AG04450 (cell line): ENCODE data around the gene SRP14. TPM values are rescaled to one million over a fixed set of nuclear protein-coding genes. Genes with fewer than 3 reads are reported as not detected.

Experiments used
- CTCF ChIA-PET: fragments of 300-600, 350-600 bp; formaldehyde crosslinking; extraction: SDS; loops from one replicate; lab custom pipeline; 2022; ENCODE audit warnings: antibody characterized with exemption, inconsistent platforms; lab: Charles Lee
- POLR2A ChIA-PET: fragments of 350-600 bp; formaldehyde crosslinking; extraction: SDS; loops from one replicate; lab custom pipeline; 2021; ENCODE audit warnings: antibody characterized with exemption, inconsistent platforms; lab: Yijun Ruan, JAX
- DNase-seq: peaks from one replicate; pipeline ENCODE4 v3.0.0-alpha.2; 2011; ENCODE audit warnings: low read depth, low spot score
- H3K27ac ChIP-seq: one replicate; pipeline ENCODE4 v1.5.1; 2012; ENCODE audit warnings: low read depth, low read length, control low read depth
- H3K27me3 ChIP-seq: one replicate; pipeline ENCODE4 v1.6.0; 2012; ENCODE audit warnings: low read length; ENCODE audit not compliant: control insufficient read depth, insufficient read depth
- H3K4me3 ChIP-seq: 2 replicates; pipeline ENCODE4 v1.5.1; 2011; ENCODE audit warnings: mild to moderate bottlenecking, low read depth, low read length, control low read depth
- H3K9me3 ChIP-seq: 2 replicates; pipeline ENCODE4 v1.5.1; 2012; ENCODE audit warnings: low read length; ENCODE audit not compliant: control insufficient read depth, insufficient read depth
- polyA plus RNA-seq: library from polyadenylated mRNA; depleted of rRNA; stranded (reverse); fragments of >200 nt; gene quantifications from 2 replicates; pipeline ENCODE4 v1.2.3, GENCODE V29; 2011
- TF ChIP-seq, protein P1 (sequence below): IDR thresholded peaks from 2 replicates; pipeline ENCODE4 v1.5.1; 2011; ENCODE audit warnings: low read depth, low read length, control low read depth, inconsistent platforms

The SRP14 gene
- polyA plus RNA-seq, 1 experiment: 559 TPM

GRCh38 chr15:40070608-40071218 lies 31.7 kb upstream of the SRP14 start:
- H3K9me3 ChIP-seq: no peaks in the 10 kb centered on the region; the same call in 1 of the 2 replicates
- ChIA-PET CTCF (interaction anchor here (1.6 kb wide), 1 partner anchor 34 kb away, joined by 5 read pairs; no protein-coding TSS in a partner anchor), POLR2A (no interaction called here)
- no peaks in the 10 kb centered on the region for H3K27me3 ChIP-seq
- H3K27ac ChIP-seq: no peak overlapping the region
- no peak overlapping the region for H3K4me3 ChIP-seq
- DNase-seq: no peak
- TF ChIP-seq, protein P1, sequence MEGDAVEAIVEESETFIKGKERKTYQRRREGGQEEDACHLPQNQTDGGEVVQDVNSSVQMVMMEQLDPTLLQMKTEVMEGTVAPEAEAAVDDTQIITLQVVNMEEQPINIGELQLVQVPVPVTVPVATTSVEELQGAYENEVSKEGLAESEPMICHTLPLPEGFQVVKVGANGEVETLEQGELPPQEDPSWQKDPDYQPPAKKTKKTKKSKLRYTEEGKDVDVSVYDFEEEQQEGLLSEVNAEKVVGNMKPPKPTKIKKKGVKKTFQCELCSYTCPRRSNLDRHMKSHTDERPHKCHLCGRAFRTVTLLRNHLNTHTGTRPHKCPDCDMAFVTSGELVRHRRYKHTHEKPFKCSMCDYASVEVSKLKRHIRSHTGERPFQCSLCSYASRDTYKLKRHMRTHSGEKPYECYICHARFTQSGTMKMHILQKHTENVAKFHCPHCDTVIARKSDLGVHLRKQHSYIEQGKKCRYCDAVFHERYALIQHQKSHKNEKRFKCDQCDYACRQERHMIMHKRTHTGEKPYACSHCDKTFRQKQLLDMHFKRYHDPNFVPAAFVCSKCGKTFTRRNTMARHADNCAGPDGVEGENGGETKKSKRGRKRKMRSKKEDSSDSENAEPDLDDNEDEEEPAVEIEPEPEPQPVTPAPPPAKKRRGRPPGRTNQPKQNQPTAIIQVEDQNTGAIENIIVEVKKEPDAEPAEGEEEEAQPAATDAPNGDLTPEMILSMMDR: no peak

- no peak for DNase-seq
- H3K27ac ChIP-seq: no peak overlapping the region
Measured at GRCh38 chr15:40070166-40070557, 31.2 kb upstream of the SRP14 start.

GRCh38 chr15:40069178-40070165 lies 30.5 kb upstream of the SRP14 start:
- DNase-seq: no peak
- POLR2A ChIA-PET: no interaction called here
- Histone ChIP-seq H3K4me3 (no peak overlapping the region), H3K27me3 (no peaks in the 10 kb centered on the region), H3K27ac (no peak overlapping the region), H3K9me3 (no peaks in the 10 kb centered on the region; the same call in 1 of the 2 replicates)
- CTCF ChIA-PET: interaction anchor here (1.6 kb wide), 1 partner anchor 35 kb away, joined by 5 read pairs; no protein-coding TSS in a partner anchor
- TF ChIP-seq, protein P1: no peak

More at GRCh38 chr15:40070166-40070557, 31.2 kb upstream of the SRP14 start:
- Histone ChIP-seq H3K27me3 (no peaks in the 10 kb centered on the region), H3K4me3 (no peak overlapping the region), H3K9me3 (no peaks in the 10 kb centered on the region; the same call in 1 of the 2 replicates)
- ChIA-PET POLR2A (no interaction called here), CTCF (interaction anchor here (1.6 kb wide), 1 partner anchor 35 kb away, joined by 5 read pairs; no protein-coding TSS in a partner anchor)
- TF ChIP-seq, protein P1: no peak

GRCh38 chr15:40067921-40068624 lies 29.1 kb upstream of the SRP14 start:
- TF ChIP-seq, protein P1: no peak
- no peaks in the 10 kb centered on the region; the same call in 1 of the 2 replicates for H3K9me3 ChIP-seq
- H3K27ac ChIP-seq: no peak overlapping the region
- POLR2A ChIA-PET: interaction anchor here (0.7 kb wide), 1 partner anchor 297 kb away, joined by 7 read pairs; no protein-coding TSS in a partner anchor
- H3K27me3 ChIP-seq: no peaks in the 10 kb centered on the region
- no peak for DNase-seq
- CTCF ChIA-PET: no interaction called here
- H3K4me3 ChIP-seq: no peak overlapping the region
